ENCODE measurements around the gene GSTA4.

GRCh38 chr6:52985228-52985627 is 9.9 kb downstream of the GSTA4 start:
- TF ChIP-seq CTCF (conservative IDR thresholded peaks at IDR 0.05 in 1 of 2, IDR thresholded peaks at IDR 0.05 in 1 of 2; ENCODE audit: low read depth in 1 of 2, low read length in 2 of 2) (no peak), EZH2 (IDR thresholded peaks at IDR 0.05; ENCODE audit: low read length, missing control alignments) (no peak)
